OCI-LY7 (cell line): Measurements from ENCODE around the gene ASB5. TPM values are rescaled to one million over a fixed set of nuclear protein-coding genes. Genes with fewer than 3 reads are reported as not detected.

Source experiments
- BruUV-seq: library from RNA; stranded (reverse); fragments of 400-500 nt; replicated peaks from 2 replicates; lab custom pipeline; 2021; lab: Mats Ljungman, UMichigan
- CTCF ChIA-PET: fragments of 300-600 bp; sonication (Branson Sonifier 250); formaldehyde crosslinking; loops from one replicate; lab custom pipeline; 2022; ENCODE audit warnings: antibody characterized with exemption; ENCODE audit not compliant: unreplicated experiment; lab: Charles Lee
- POLR2A ChIA-PET: fragments of 300-600 bp; sonication (Branson Sonifier 250); formaldehyde crosslinking; loops from one replicate; lab custom pipeline; 2022; ENCODE audit warnings: antibody characterized with exemption; lab: Charles Lee
- DNase-seq: peaks from one replicate; pipeline ENCODE4 v3.0.0-alpha.2; 2015; ENCODE audit warnings: low spot score
- H2AFZ ChIP-seq: fragments of 200-600 bp; sonication (generic), shearing (Covaris generic); 2 replicates; pipeline ENCODE4 v1.6.1; 2014; ENCODE audit warnings: mild to moderate bottlenecking, antibody characterized with exemption, low read length, moderate library complexity
- H3K27ac ChIP-seq: fragments of 200-600 bp; sonication (generic); 2 replicates; pipeline ENCODE4 v1.5.1; 2014; ENCODE audit warnings: mixed run types, low read depth, mild to moderate bottlenecking, moderate library complexity, low read length, inconsistent platforms; ENCODE audit not compliant: poor library complexity, severe bottlenecking
- H3K36me3 ChIP-seq: fragments of 200-600 bp; sonication (generic); 2 replicates; pipeline ENCODE4 v1.6.1; 2014; ENCODE audit warnings: mild to moderate bottlenecking, antibody characterized with exemption, low read length, moderate library complexity, mixed read lengths; ENCODE audit not compliant: insufficient read depth
- H3K4me1 ChIP-seq: fragments of 200-600 bp; sonication (generic); 2 replicates; pipeline ENCODE4 v1.5.1; 2014; ENCODE audit warnings: mild to moderate bottlenecking, low read length; ENCODE audit not compliant: insufficient read depth, poor library complexity, severe bottlenecking
- H3K4me2 ChIP-seq: fragments of 200-600 bp; sonication (generic); 2 replicates; pipeline ENCODE4 v1.6.1; 2014; ENCODE audit warnings: mild to moderate bottlenecking, low read length
- H3K4me3 ChIP-seq: fragments of 200-600 bp; sonication (generic); 2 replicates; pipeline ENCODE4 v1.5.1; 2014; ENCODE audit warnings: mild to moderate bottlenecking, low read depth, low read length; ENCODE audit not compliant: poor library complexity, severe bottlenecking
- H3K79me2 ChIP-seq: fragments of 200-600 bp; sonication (generic); 2 replicates; pipeline ENCODE4 v1.6.1; 2016; ENCODE audit warnings: low read depth, mild to moderate bottlenecking, low read length, moderate library complexity, mixed read lengths; ENCODE audit not compliant: insufficient read depth
- H3K9me2 ChIP-seq: fragments of 200-600 bp; sonication (generic); 2 replicates; pipeline ENCODE4 v1.6.1; 2016; ENCODE audit warnings: mild to moderate bottlenecking, low read length, mixed read lengths; ENCODE audit not compliant: insufficient read depth
- H3K9me3 ChIP-seq: fragments of 200-600 bp; sonication (generic); 2 replicates; pipeline ENCODE4 v1.6.1; 2014; ENCODE audit warnings: mild to moderate bottlenecking, mixed run types, low read length, mixed read lengths
- H4K20me1 ChIP-seq: fragments of 200-600 bp; sonication (generic); 2 replicates; pipeline ENCODE4 v1.6.1; 2014; ENCODE audit warnings: mild to moderate bottlenecking, antibody characterized with exemption, low read length, moderate library complexity, mixed read lengths; ENCODE audit not compliant: insufficient read depth
- CTCF ChIP-seq: fragments of 200-600 bp; sonication (generic); conservative IDR thresholded peaks from 2 replicates; pipeline ENCODE4 v1.5.1; 2014; ENCODE audit warnings: mild to moderate bottlenecking, antibody characterized with exemption, low read length, moderate library complexity, mixed read lengths
- EZH2phosphoT487 ChIP-seq: fragments of 200-600 bp; sonication (generic); IDR thresholded peaks from 2 replicates; pipeline ENCODE4 v1.6.1; 2018; ENCODE audit warnings: low read depth, borderline replicate concordance, mild to moderate bottlenecking, mixed run types, antibody characterized with exemption, low read length, moderate library complexity, mixed read lengths
- intact Hi-C: fragments of 100-400 bp; cut with micrococcal nuclease; formaldehyde crosslinking; loops from one replicate; pipeline ENCODE4 v1.10.0; 2022; ENCODE audit not compliant: unreplicated experiment
- total RNA-seq, 2 experiments: library from RNA; depleted of rRNA in 1 of 2; stranded (reverse); fragments of >200 nt in 1 of 2; shearing (Covaris generic) in 1 of 2; gene quantifications; 2 replicates each; pipeline ENCODE4 v1.2.3, GENCODE V29; 2014 to 2022

ASB5 gene
- total RNA-seq, 2 experiments from 2014 or later: not detected

GRCh38 chr4:176230836-176231235 lies 38.2 kb downstream of the ASB5 start:
- no peaks in the 10 kb centered on the region for H3K9me3 ChIP-seq
- no TSS peak for BruUV-seq
- no peaks in the 10 kb centered on the region for H3K79me2 ChIP-seq
- intact Hi-C loops: no loop called here
- H3K9me2 ChIP-seq: no peaks in the 10 kb centered on the region
- H3K4me3 ChIP-seq: no peak overlapping the region
- H3K36me3 ChIP-seq: no peaks in the 10 kb centered on the region
- TF ChIP-seq CTCF (no peak), EZH2phosphoT487 (no peak)
- no peak overlapping the region for H3K4me2 ChIP-seq
- H3K4me1 ChIP-seq: no peaks in the 10 kb centered on the region
- no peaks in the 10 kb centered on the region for H4K20me1 ChIP-seq
- ChIA-PET POLR2A (interaction anchor here (0.7 to 1.6 kb wide), 3 partner anchors 14 to 1994 kb away, joined by 3 to 6 read pairs (median 4); no protein-coding TSS in a partner anchor), CTCF (no interaction called here)
- DNase-seq: no peak
- no peak overlapping the region for H3K27ac ChIP-seq
- no peak overlapping the region for H2AFZ ChIP-seq

- H3K4me1 ChIP-seq: no peaks in the 10 kb centered on the region
- ChIA-PET CTCF (no interaction called here), POLR2A (interaction anchor here (1.0 to 1.2 kb wide), 2 partner anchors 16 to 299 kb away, joined by 3 read pairs; no protein-coding TSS in a partner anchor)
- TF ChIP-seq EZH2phosphoT487 (no peak), CTCF (no peak)
- no TSS peak for BruUV-seq
- no peak overlapping the region for H2AFZ ChIP-seq
- no peaks in the 10 kb centered on the region for H3K36me3 ChIP-seq
- intact Hi-C loops: no loop called here
- DNase-seq: no peak
- no peak overlapping the region for H3K27ac ChIP-seq
- H4K20me1 ChIP-seq: no peaks in the 10 kb centered on the region
- no peaks in the 10 kb centered on the region for H3K9me3 ChIP-seq
- H3K9me2 ChIP-seq: no peaks in the 10 kb centered on the region
- H3K79me2 ChIP-seq: no peaks in the 10 kb centered on the region
- H3K4me3 ChIP-seq: no peak overlapping the region
- H3K4me2 ChIP-seq: no peak overlapping the region
Measured at GRCh38 chr4:176229645-176230044, 39.4 kb downstream of the ASB5 start.

GRCh38 chr4:176226736-176227135 lies 42.3 kb downstream of the ASB5 start:
- Histone ChIP-seq H3K9me3 (no peaks in the 10 kb centered on the region), H3K4me1 (no peaks in the 10 kb centered on the region), H4K20me1 (no peaks in the 10 kb centered on the region), H3K27ac (no peak overlapping the region), H3K36me3 (no peaks in the 10 kb centered on the region), H3K4me2 (no peak overlapping the region), H3K4me3 (no peak overlapping the region), H3K79me2 (no peaks in the 10 kb centered on the region), H3K9me2 (no peaks in the 10 kb centered on the region), H2AFZ (no peak overlapping the region)
- DNase-seq: no peak
- ChIA-PET POLR2A (interaction anchor here (0.6 to 1.5 kb wide), 5 partner anchors 10 to 1794 kb away, joined by 3 to 5 read pairs (median 3); no protein-coding TSS in a partner anchor), CTCF (interaction anchor here (1.0 kb wide), 1 partner anchor 11 kb away, joined by 3 read pairs; no protein-coding TSS in a partner anchor)
- intact Hi-C loops: no loop called here
- no TSS peak for BruUV-seq
- TF ChIP-seq CTCF (no peak), EZH2phosphoT487 (no peak)
